Measurements from ENCODE around the gene PCDH7. TPM values are rescaled to one million over a fixed set of nuclear protein-coding genes. Genes with fewer than 3 reads are reported as not detected.

PCDH7 gene
- total RNA-seq, 2 donors from 2014 or later = 2.6 to 3.3 TPM

DNA sequence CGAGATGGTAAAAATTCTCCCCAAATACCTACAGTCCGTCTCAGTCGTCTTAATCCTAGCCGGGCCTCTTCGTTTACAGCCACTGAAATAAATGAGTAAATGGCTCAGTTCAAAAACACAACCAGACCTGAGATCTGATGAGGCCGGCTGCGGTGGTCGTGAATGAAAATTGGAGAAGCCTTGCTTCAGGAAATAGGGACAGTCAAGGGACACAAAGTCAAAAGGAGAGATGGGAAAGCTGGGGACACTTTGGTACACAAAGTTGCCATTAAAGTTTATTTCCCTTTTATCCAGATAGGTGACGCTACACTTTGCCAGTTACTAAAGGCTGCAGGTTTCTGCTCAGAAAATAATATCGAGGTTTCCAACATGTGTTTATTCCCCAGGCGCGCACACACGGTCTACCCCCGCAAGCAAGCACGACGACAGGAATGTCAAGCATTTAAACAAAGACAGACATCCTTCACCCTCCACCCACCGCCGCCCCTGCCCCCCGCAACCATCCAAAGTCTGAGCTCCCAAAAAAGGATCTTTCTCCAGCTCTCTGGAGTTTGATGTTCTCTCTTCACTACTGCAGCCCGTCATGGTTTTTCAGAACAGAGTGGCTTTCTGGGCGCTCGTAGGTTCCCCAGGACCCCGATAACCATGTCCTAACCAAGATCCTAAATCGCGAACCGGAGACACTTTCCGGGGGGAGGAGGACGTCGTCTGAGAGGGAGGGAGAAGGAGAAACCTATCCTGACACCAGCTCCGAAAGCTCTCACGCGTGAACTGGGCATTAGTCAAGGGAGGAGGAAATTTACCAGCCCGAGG, 1.3 kb upstream of the PCDH7 start:
- ATAC-seq = no peak
- Histone ChIP-seq H3K36me3 (replicated peaks in 1 of 2; ENCODE audit: insufficient read depth in 1 of 2, low read depth in 2 of 2) (no peaks in the 10 kb centered on the region), H3K27ac (no peak overlapping the region), H3K9me3 (no peaks in the 10 kb centered on the region), H3K27me3 (peaks cover 0 to 35% of the 10 kb centered on the region in 2 donors), H3K4me3 (no peak overlapping the region), H3K4me1 (peaks cover 56% of the 10 kb centered on the region)
- 1 to 2% methylated on average over 33 of the region's 33 CpGs for WGBS, 2 donors
- TF ChIP-seq POLR2A (IDR thresholded peaks at IDR 0.05) = no peak
- intact Hi-C loops (cut with DNase I) = no loop called here
- no peak for DNase-seq

DNA sequence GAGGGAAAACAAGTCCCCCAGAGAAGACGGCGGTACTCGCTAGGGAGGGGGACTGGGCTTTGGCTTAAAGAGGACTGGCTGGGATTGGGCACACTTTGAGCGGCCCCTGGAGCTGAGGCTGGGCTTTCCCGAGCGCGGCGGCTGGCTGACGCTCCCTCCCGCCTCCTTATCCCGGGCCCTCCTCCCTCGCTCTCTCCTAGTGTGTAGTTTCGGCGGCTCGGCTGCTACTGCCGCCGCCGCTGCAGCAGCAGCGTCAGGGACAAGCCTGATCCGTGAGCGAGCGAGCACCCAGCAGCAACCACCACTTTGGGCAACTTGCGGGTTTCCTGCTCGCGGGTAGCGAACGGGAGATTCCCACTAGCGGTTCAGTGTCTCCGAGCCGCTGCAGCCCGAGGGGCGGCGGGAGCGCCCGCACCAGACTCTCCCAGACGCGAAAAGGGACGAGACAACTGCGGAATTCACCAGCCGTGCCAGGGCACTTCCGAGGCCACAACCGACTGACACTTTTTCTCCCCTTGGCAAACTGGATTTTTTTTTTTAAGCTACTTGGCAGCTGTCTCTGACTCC, 632 bp upstream of the PCDH7 start:
- H3K27me3 ChIP-seq = peaks cover 0 to 35% of the 10 kb centered on the region in 2 donors
- peaks cover 56% of the 10 kb centered on the region for H3K4me1 ChIP-seq
- ATAC-seq (peak; percentile 22), DNase-seq (peak in 3 of 4 donors; percentile 15 to 29 (median 20))
- 1 to 2% methylated on average over 41 to 42 of the region's 42 CpGs for WGBS, 2 donors
- no peak for TF ChIP-seq POLR2A (IDR thresholded peaks at IDR 0.05)
- TF ChIP-seq, protein P1, sequence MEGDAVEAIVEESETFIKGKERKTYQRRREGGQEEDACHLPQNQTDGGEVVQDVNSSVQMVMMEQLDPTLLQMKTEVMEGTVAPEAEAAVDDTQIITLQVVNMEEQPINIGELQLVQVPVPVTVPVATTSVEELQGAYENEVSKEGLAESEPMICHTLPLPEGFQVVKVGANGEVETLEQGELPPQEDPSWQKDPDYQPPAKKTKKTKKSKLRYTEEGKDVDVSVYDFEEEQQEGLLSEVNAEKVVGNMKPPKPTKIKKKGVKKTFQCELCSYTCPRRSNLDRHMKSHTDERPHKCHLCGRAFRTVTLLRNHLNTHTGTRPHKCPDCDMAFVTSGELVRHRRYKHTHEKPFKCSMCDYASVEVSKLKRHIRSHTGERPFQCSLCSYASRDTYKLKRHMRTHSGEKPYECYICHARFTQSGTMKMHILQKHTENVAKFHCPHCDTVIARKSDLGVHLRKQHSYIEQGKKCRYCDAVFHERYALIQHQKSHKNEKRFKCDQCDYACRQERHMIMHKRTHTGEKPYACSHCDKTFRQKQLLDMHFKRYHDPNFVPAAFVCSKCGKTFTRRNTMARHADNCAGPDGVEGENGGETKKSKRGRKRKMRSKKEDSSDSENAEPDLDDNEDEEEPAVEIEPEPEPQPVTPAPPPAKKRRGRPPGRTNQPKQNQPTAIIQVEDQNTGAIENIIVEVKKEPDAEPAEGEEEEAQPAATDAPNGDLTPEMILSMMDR (IDR thresholded peaks at IDR 0.05) = no peak
- no peak overlapping the region for H3K27ac ChIP-seq
- H3K36me3 ChIP-seq (replicated peaks in 1 of 2; ENCODE audit: insufficient read depth in 1 of 2, low read depth in 2 of 2) = no peaks in the 10 kb centered on the region
- no peak overlapping the region for H3K4me3 ChIP-seq
- no peaks in the 10 kb centered on the region for H3K9me3 ChIP-seq
- intact Hi-C loops (cut with DNase I) = no loop called here

DNA sequence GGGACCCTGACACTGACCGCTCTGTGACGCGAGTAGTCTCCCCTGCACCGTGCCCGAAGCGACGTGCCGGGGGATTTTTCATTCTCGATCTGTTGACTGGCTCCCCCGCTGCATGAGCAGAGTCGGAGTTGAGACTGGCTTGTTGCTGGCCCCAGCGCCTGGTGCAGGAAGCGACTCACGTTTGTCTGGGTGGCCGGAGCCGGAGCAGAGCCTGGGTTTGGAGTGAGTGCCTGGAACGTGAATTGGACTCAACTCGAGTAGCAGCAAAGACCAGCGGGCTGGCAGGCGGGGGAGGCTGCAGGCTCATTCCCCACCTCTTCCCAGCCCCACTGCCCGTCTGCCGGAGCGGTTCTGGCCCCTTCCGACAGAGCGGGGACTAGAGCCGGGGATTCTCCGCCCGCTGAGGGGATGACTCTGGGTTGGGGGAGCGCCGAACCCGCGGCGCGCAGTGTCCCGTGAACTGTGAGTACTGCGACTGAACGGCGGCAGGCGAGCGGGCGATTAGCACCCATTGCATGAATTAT, 554 bp downstream of the PCDH7 start:
- Histone ChIP-seq H3K27ac (no peak overlapping the region), H3K4me1 (peaks cover 56% of the 10 kb centered on the region), H3K9me3 (no peaks in the 10 kb centered on the region), H3K4me3 (no peak overlapping the region), H3K27me3 (peaks cover 0 to 35% of the 10 kb centered on the region in 2 donors), H3K36me3 (replicated peaks in 1 of 2; ENCODE audit: insufficient read depth in 1 of 2, low read depth in 2 of 2) (no peaks in the 10 kb centered on the region)
- 3 to 5% methylated on average over 37 to 41 of the region's 41 CpGs for WGBS, 2 donors
- DNase-seq (peak in 3 of 4 donors; percentile 7 to 22 (median 18)), ATAC-seq (no peak)
- TF ChIP-seq POLR2A (IDR thresholded peaks at IDR 0.05) = no peak
- TF ChIP-seq, protein P1 (IDR thresholded peaks at IDR 0.05) = no peak
- intact Hi-C loops (cut with DNase I) = no loop called here

DNA sequence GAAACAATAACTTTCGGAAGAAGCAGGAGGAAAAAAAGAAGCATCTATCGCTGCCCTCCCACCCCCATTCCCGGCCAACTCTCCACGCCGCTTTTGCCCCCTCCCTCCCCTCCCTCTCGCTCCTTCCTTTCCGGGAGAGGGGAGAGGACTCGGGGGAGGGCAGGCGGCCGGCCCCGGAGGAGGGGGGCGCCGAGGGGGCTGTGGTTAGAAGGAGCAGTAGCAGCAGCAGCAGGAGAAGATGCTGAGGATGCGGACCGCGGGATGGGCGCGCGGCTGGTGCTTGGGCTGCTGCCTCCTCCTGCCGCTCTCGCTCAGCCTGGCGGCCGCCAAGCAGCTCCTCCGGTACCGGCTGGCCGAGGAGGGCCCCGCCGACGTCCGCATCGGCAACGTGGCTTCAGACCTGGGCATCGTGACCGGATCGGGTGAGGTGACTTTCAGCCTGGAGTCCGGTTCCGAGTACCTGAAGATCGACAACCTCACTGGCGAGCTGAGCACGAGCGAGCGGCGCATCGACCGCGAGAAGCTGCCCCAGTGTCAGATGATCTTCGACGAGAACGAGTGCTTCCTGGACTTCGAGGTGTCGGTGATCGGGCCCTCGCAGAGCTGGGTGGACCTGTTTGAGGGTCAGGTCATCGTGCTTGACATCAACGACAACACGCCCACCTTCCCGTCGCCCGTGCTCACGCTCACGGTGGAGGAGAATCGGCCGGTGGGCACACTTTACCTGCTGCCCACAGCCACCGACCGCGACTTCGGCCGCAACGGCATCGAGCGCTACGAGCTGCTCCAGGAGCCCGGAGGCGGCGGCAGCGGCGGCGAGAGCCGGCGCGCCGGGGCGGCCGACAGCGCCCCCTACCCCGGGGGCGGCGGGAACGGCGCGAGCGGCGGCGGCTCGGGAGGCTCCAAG, 1.3 kb downstream of the PCDH7 start:
- H3K36me3 ChIP-seq (replicated peaks in 1 of 2; ENCODE audit: insufficient read depth in 1 of 2, low read depth in 2 of 2) = no peaks in the 10 kb centered on the region
- peaks cover 52% of the 10 kb centered on the region for H3K4me1 ChIP-seq
- H3K9me3 ChIP-seq = no peaks in the 10 kb centered on the region
- 1 to 4% methylated on average over 27 to 73 of the region's 95 CpGs for WGBS, 2 donors
- DNase-seq (peak in 3 of 4 donors; percentile 31 to 42 (median 40)), ATAC-seq (peak; percentile 75)
- peaks cover 0 to 35% of the 10 kb centered on the region in 2 donors for H3K27me3 ChIP-seq
- no peak overlapping the region for H3K27ac ChIP-seq
- TF ChIP-seq POLR2A (IDR thresholded peaks at IDR 0.05) = no peak
- TF ChIP-seq, protein P1 (IDR thresholded peaks at IDR 0.05) = peak in 4 of 7 experiments; percentile 42 to 63 (median 54)
- H3K4me3 ChIP-seq = no peak overlapping the region
- intact Hi-C loops (cut with DNase I) = no loop called here

DNA sequence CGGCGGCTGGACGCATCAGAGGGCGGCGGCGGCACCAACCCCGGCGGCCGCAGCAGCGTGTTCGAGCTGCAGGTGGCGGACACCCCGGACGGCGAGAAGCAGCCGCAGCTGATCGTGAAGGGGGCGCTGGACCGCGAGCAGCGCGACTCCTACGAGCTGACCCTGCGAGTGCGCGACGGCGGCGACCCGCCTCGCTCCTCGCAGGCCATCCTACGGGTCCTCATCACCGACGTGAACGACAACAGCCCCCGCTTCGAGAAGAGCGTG, 1.9 kb downstream of the PCDH7 start:
- intact Hi-C loops (cut with DNase I) = no loop called here
- Histone ChIP-seq H3K9me3 (no peaks in the 10 kb centered on the region), H3K4me3 (no peak overlapping the region), H3K36me3 (replicated peaks in 1 of 2; ENCODE audit: insufficient read depth in 1 of 2, low read depth in 2 of 2) (no peaks in the 10 kb centered on the region), H3K27me3 (peaks cover 0 to 35% of the 10 kb centered on the region in 2 donors), H3K4me1 (peaks cover 50% of the 10 kb centered on the region), H3K27ac (no peak overlapping the region)
- 1% methylated on average over 23 of the region's 39 CpGs; no CpG with 5 or more reads in 1 of the 2 donors for WGBS, 2 donors
- no peak for DNase-seq
- ATAC-seq = no peak
- TF ChIP-seq POLR2A (IDR thresholded peaks at IDR 0.05) = no peak
- TF ChIP-seq, protein P1 (IDR thresholded peaks at IDR 0.05) = no peak
